Dendritic cell treated with granulocyte-macrophage colony-stimulating factor and Interleukin-4, amounts not matched to agents 40 ng/mL and 50 ng/mL, for 4 days (primary cell): ENCODE measurements around the gene SYNPO2.
"Not testable (repeated sequence)": the region's sequence is repeated elsewhere in the genome, so short reads cannot be mapped to it uniquely, and the experiment has no call there.

ENCODE experiments used
- H3K27ac Mint-ChIP-seq: one replicate; pipeline ENCODE4 v1.8.0; 2022; ENCODE audit warnings: mild to moderate bottlenecking, mixed read lengths
- H3K27me3 Mint-ChIP-seq: one replicate; pipeline ENCODE4 v1.8.0; 2022; ENCODE audit warnings: mild to moderate bottlenecking, mixed read lengths
- H3K36me3 Mint-ChIP-seq: one replicate; pipeline ENCODE4 v1.8.0; 2022; ENCODE audit warnings: low read depth, mixed read lengths
- H3K4me1 Mint-ChIP-seq: one replicate; pipeline ENCODE4 v1.8.0; 2022; ENCODE audit warnings: low read depth, mixed read lengths
- H3K4me3 Mint-ChIP-seq: one replicate; pipeline ENCODE4 v1.8.0; 2022; ENCODE audit warnings: mild to moderate bottlenecking, moderate library complexity, mixed read lengths
- H3K9me3 Mint-ChIP-seq: one replicate; pipeline ENCODE4 v1.8.0; 2022; ENCODE audit warnings: mixed read lengths
- intact Hi-C: fragments of 100-400 bp; cut with micrococcal nuclease; formaldehyde crosslinking; loops from one replicate; pipeline ENCODE4 v1.15.0; 2022

SYNPO2 gene

GRCh38 chr4:118866442-118866841 lies 22.2 kb upstream of the SYNPO2 start:
- no peaks in the 10 kb centered on the region for H3K9me3 Mint-ChIP-seq

DNA sequence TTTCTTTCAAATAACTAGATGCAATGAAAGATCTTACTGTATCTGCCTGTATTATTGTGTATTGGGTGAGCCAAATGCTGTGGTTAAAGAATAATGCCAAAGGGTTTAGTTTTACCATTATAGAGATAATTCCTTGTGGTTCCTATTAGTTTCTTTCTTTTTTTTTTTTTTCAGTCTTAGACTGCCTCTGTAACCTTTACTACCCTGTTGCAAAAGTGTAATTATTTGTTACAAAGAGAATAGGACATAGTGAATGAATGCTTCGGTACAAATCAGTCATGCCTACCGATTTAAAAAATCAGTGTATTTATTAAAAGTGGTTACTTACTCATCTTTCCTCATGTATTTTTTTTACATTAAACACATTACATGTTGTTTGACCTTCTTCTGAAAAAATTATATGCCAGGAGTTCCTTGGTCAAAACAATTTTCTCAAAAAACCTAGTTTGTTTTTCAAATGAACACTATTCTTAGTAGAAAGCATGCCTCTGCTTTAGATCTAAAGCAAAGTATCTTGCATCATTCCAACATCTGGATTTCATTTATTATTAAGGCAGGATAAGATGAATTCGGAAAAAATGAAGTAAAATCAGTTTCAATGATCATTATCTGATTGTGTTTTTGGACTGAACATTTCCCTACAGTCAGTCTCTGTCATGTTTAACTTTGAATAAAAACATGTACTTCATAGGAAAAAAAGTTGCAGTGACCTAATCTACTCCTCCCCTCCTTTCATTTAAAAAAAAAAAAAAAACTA lies 21.2 kb upstream of the SYNPO2 start:
- Mint-ChIP-seq H3K4me3 (no peak overlapping the region), H3K36me3 (no peaks in the 10 kb centered on the region), H3K27me3 (peaks cover 6% of the 10 kb centered on the region), H3K4me1 (peaks cover 7% of the 10 kb centered on the region), H3K9me3 (no peaks in the 10 kb centered on the region), H3K27ac (no peak overlapping the region)
- intact Hi-C loops, result loop anchor here (10.0 kb wide), 1 partner anchor 93 kb away; no protein-coding TSS in a partner anchor

More at GRCh38 chr4:118866442-118866841, 22.2 kb upstream of the SYNPO2 start:
- H3K27ac Mint-ChIP-seq, result peak overlapping the region; percentile 54
- H3K27me3 Mint-ChIP-seq, result peaks cover 6% of the 10 kb centered on the region
- H3K36me3 Mint-ChIP-seq, result no peaks in the 10 kb centered on the region
- peaks cover 7% of the 10 kb centered on the region for H3K4me1 Mint-ChIP-seq
- intact Hi-C loops, result loop anchor here (10.0 kb wide), 1 partner anchor 92 kb away; no protein-coding TSS in a partner anchor
- no peak overlapping the region for H3K4me3 Mint-ChIP-seq

- Mint-ChIP-seq H3K27ac (no peak overlapping the region), H3K4me1 (peaks cover 7% of the 10 kb centered on the region), H3K36me3 (no peaks in the 10 kb centered on the region), H3K4me3 (no peak overlapping the region), H3K9me3 (no peaks in the 10 kb centered on the region), H3K27me3 (no peaks in the 10 kb centered on the region)
- intact Hi-C loops, result loop anchor here (10.0 kb wide), 1 partner anchor 95 kb away; no protein-coding TSS in a partner anchor
These were observed 18.8 kb upstream of the SYNPO2 start for GRCh38 chr4:118869808-118870342.

DNA sequence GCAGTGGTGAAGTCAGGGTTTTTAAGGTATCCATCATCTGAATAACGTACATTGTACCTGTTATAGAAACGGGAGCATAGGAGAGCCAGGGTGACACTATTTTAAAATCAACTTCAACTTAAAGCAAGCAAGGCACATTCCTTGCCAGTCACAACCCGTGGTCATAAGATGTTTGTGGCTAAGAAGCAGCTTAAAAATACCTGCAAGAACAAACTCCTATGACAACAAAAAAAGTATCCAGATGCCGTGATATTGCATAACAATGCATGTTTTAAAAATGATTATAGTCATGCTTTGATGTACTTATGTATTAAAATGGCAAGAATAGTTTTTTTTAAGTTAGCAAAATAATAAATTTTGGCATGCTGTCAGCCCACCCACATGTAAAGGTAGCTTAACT lies 16.5 kb upstream of the SYNPO2 start:
- no peak overlapping the region for H3K4me3 Mint-ChIP-seq
- H3K27me3 Mint-ChIP-seq, result no peaks in the 10 kb centered on the region
- H3K36me3 Mint-ChIP-seq, result no peaks in the 10 kb centered on the region
- H3K4me1 Mint-ChIP-seq, result peaks cover 6% of the 10 kb centered on the region
- H3K9me3 Mint-ChIP-seq, result no peaks in the 10 kb centered on the region
- intact Hi-C loops, result no loop called here
- H3K27ac Mint-ChIP-seq, result no peak overlapping the region

DNA sequence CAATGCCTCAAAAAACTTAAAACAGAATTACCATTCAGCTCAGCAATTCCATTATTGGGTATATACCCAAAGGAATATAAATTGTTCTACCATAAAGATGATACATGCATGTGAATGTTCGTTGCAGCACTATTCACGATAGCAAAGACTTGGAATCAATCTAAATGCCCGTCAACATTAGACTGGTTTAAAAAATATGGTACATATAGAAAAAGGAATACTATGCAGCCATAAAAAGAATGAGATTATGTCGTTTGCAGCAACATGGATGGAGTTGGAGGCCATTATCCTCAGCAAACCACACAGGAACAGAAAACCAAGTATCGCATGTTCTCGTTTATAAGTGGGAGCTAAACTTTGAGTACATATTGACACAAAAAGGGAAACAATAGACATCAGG lies 10.9 kb upstream of the SYNPO2 start:
- H3K27ac Mint-ChIP-seq, result no peak overlapping the region
- no peaks in the 10 kb centered on the region for H3K27me3 Mint-ChIP-seq
- H3K4me3 Mint-ChIP-seq, result no peak overlapping the region
- H3K4me1 Mint-ChIP-seq, result peaks cover 6% of the 10 kb centered on the region
- H3K36me3 Mint-ChIP-seq, result no peaks in the 10 kb centered on the region
- intact Hi-C loops, result no loop called here
- peaks cover 10% of the 10 kb centered on the region for H3K9me3 Mint-ChIP-seq

GRCh38 chr4:118878507-118878906 lies 10.1 kb upstream of the SYNPO2 start:
- H3K36me3 Mint-ChIP-seq, intact Hi-C loops, H3K27me3 Mint-ChIP-seq, H3K4me3 Mint-ChIP-seq, H3K4me1 Mint-ChIP-seq, H3K27ac Mint-ChIP-seq: not testable (repeated sequence)
- peaks cover 10% of the 10 kb centered on the region for H3K9me3 Mint-ChIP-seq

DNA sequence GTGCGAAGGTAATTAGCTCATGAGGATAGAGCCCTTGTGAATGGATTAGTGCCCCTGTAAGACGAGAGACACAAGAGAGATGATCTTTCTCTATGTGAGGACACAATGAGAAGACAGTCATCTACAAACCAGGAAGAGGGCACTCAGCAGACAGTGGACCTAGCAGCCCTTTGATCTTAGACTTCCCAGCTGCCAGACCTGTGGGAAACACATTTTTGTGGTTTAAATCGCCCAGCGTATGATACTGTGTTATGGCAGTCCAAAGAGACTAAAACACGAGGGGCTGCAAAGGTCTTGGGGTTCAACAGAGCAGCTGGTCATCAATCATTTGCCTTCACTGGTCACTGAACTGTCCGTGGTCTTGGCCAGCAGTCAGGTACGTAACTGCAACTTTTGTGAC lies 9.2 kb upstream of the SYNPO2 start:
- Mint-ChIP-seq H3K27me3 (no peaks in the 10 kb centered on the region), H3K36me3 (no peaks in the 10 kb centered on the region), H3K4me3 (no peak overlapping the region), H3K4me1 (peaks cover 6% of the 10 kb centered on the region), H3K27ac (no peak overlapping the region), H3K9me3 (peaks cover 10% of the 10 kb centered on the region)
- intact Hi-C loops, result no loop called here

DNA sequence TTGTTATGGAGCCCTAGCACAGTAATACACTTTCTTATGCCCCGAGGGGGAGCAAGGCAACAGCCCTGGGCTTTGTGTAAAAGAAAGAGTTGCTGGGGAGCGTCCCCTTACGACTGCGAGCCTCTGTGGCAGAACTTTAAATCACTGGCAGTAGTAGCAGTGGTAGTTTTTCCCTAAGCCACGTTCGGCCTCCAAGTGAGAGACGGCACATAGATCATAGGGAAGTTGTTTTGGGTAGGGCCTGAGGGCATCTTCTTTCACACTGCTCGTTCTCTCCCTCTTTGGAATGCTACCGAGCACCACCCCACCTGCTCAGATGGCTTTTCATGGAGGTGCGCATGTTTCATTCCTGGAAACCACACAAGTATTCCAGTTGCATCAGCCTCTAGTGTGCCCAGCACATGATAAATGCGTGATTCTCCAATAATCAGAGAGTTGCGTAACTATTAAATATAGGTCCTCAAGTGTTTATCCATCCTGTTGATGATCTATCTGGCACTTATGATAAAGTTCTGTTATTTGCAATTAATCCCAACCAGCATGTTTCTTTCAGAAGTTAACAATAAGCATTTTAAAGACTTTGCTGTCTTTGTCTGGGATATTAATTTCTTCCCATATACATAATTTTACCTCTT lies 7.0 kb upstream of the SYNPO2 start:
- intact Hi-C loops, result no loop called here
- H3K27me3 Mint-ChIP-seq, result peaks cover 3% of the 10 kb centered on the region
- no peak overlapping the region for H3K4me3 Mint-ChIP-seq
- peaks cover 2% of the 10 kb centered on the region for H3K4me1 Mint-ChIP-seq
- H3K36me3 Mint-ChIP-seq, result no peaks in the 10 kb centered on the region
- no peak overlapping the region for H3K27ac Mint-ChIP-seq
- H3K9me3 Mint-ChIP-seq, result peaks cover 10% of the 10 kb centered on the region

- intact Hi-C loops, result no loop called here
- H3K9me3 Mint-ChIP-seq, result peaks cover 2% of the 10 kb centered on the region
- H3K4me1 Mint-ChIP-seq, result peaks cover 5% of the 10 kb centered on the region
- H3K4me3 Mint-ChIP-seq, result no peak overlapping the region
- H3K27me3 Mint-ChIP-seq, result peaks cover 16% of the 10 kb centered on the region
- H3K27ac Mint-ChIP-seq, result no peak overlapping the region
- H3K36me3 Mint-ChIP-seq, result no peaks in the 10 kb centered on the region
These were observed 4.8 kb upstream of the SYNPO2 start for GRCh38 chr4:118883861-118884260.

DNA sequence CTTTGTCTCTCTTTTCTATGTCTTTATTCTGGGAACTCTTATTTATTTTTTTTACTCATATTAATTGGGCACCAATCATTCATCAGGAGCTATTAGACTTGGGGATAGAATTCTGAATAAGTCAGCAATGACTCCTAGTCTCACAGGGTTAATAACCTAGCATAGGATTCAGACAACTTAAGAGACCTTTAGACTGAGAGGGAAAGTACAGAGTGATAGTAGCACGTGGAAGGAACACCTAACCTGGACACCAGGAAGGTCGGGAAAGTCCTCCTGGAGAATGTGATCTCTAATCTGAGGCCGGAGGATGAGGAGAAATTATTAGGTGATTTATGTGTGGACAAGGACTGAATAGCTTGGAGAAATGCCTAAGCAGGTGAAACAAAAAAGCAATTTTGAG lies 3.9 kb upstream of the SYNPO2 start:
- intact Hi-C loops, result no loop called here
- peaks cover 10% of the 10 kb centered on the region for H3K4me1 Mint-ChIP-seq
- H3K36me3 Mint-ChIP-seq, result no peaks in the 10 kb centered on the region
- H3K27ac Mint-ChIP-seq, result no peak overlapping the region
- H3K9me3 Mint-ChIP-seq, result no peaks in the 10 kb centered on the region
- H3K4me3 Mint-ChIP-seq, result no peak overlapping the region
- H3K27me3 Mint-ChIP-seq, result peaks cover 22% of the 10 kb centered on the region

GRCh38 chr4:118889312-118889691 lies 648 bp downstream of the SYNPO2 start:
- Mint-ChIP-seq H3K27ac (no peak overlapping the region), H3K9me3 (no peaks in the 10 kb centered on the region), H3K36me3 (no peaks in the 10 kb centered on the region), H3K4me1 (peaks cover 16% of the 10 kb centered on the region), H3K27me3 (peaks cover 30% of the 10 kb centered on the region), H3K4me3 (no peak overlapping the region)
- intact Hi-C loops, result no loop called here

- no peak overlapping the region for H3K27ac Mint-ChIP-seq
- intact Hi-C loops, result no loop called here
- no peaks in the 10 kb centered on the region for H3K36me3 Mint-ChIP-seq
- H3K9me3 Mint-ChIP-seq, result no peaks in the 10 kb centered on the region
- H3K4me3 Mint-ChIP-seq, result no peak overlapping the region
- peaks cover 13% of the 10 kb centered on the region for H3K27me3 Mint-ChIP-seq
- peaks cover 9% of the 10 kb centered on the region for H3K4me1 Mint-ChIP-seq
These were observed 5.4 kb downstream of the SYNPO2 start for GRCh38 chr4:118894034-118894433.

DNA sequence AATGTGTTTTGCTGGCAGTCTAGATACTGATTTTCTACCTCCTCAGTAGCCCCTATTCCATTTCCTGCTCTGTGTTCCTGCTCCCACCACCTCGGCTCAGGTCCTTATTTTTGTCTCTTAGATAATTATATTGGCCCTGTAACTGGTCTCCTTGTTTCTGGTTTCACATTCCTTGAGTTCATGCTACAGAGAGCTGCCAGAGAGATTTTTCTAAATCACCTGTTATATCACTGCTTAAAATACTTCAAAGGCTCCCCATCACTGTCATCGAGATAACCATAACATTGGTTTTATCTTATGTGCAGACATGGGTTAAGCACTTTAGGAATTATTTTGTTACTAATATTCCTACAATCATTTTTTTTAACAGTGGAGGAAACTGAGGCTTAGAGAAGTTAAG lies 9.6 kb downstream of the SYNPO2 start:
- Mint-ChIP-seq H3K9me3 (no peaks in the 10 kb centered on the region), H3K27ac (no peak overlapping the region), H3K4me3 (no peak overlapping the region), H3K27me3 (no peaks in the 10 kb centered on the region), H3K4me1 (no peaks in the 10 kb centered on the region), H3K36me3 (no peaks in the 10 kb centered on the region)
- intact Hi-C loops, result no loop called here

GRCh38 chr4:118898684-118899138 lies 10.1 kb downstream of the SYNPO2 start:
- intact Hi-C loops, result no loop called here
- Mint-ChIP-seq H3K27me3 (no peaks in the 10 kb centered on the region), H3K4me3 (no peak overlapping the region), H3K4me1 (no peaks in the 10 kb centered on the region), H3K36me3 (no peaks in the 10 kb centered on the region), H3K27ac (no peak overlapping the region), H3K9me3 (no peaks in the 10 kb centered on the region)
